MM.1S (cell line): Measurements from ENCODE around the gene TARP.

Experiments used
- DNase-seq: peaks from one replicate; pipeline ENCODE4 v3.0.0-alpha.2; 2015
- H2AFZ ChIP-seq: fragments of 300-600 bp; sonication (generic); 2 replicates; pipeline ENCODE4 v1.6.0; 2016; ENCODE audit warnings: antibody characterized with exemption, low read length
- H3F3A ChIP-seq: fragments of 300-600 bp; sonication (generic); 2 replicates; pipeline ENCODE4 v1.6.1; 2016; ENCODE audit warnings: mild to moderate bottlenecking, antibody characterized with exemption, low read length, moderate library complexity, mixed read lengths; ENCODE audit not compliant: insufficient read depth
- H3K27ac ChIP-seq: fragments of 300-600 bp; sonication (generic); 2 replicates; pipeline ENCODE4 v1.5.1; 2016; ENCODE audit warnings: mild to moderate bottlenecking, low read length
- H3K27me3 ChIP-seq: fragments of 300-600 bp; sonication (generic); replicated peaks from 2 replicates; pipeline ENCODE4 v1.6.0; 2016; ENCODE audit warnings: low read length; ENCODE audit not compliant: insufficient read depth
- H3K36me3 ChIP-seq: fragments of 300-600 bp; sonication (generic); replicated peaks from 2 replicates; pipeline ENCODE4 v1.6.1; 2016; ENCODE audit warnings: mild to moderate bottlenecking, low read length, mixed read lengths; ENCODE audit not compliant: insufficient read depth
- H3K4me1 ChIP-seq: fragments of 300-600 bp; sonication (generic); 2 replicates; pipeline ENCODE4 v1.6.1; 2016; ENCODE audit warnings: low read length, mixed read lengths
- H3K4me2 ChIP-seq: fragments of 300-600 bp; sonication (generic); 2 replicates; pipeline ENCODE4 v1.6.0; 2016; ENCODE audit warnings: low read depth, low read length
- H3K4me3 ChIP-seq: fragments of 300-600 bp; sonication (generic); 2 replicates; pipeline ENCODE4 v1.5.1; 2016; ENCODE audit warnings: low read length, mixed read lengths
- H3K79me2 ChIP-seq: fragments of 300-600 bp; sonication (generic); 2 replicates; pipeline ENCODE4 v1.6.1; 2016; ENCODE audit warnings: mixed run types, low read length, mixed read lengths
- H3K9ac ChIP-seq: fragments of 300-600 bp; sonication (generic); 2 replicates; pipeline ENCODE4 v1.6.1; 2016; ENCODE audit warnings: low read length, mixed read lengths
- H3K9me2 ChIP-seq: fragments of 300-600 bp; sonication (generic); replicated peaks from 2 replicates; pipeline ENCODE4 v1.6.1; 2016; ENCODE audit warnings: mild to moderate bottlenecking, low read length, mixed read lengths; ENCODE audit not compliant: insufficient read depth
- H3K9me3 ChIP-seq: fragments of 300-600 bp; sonication (generic); replicated peaks from 2 replicates; pipeline ENCODE4 v1.6.1; 2016; ENCODE audit warnings: mild to moderate bottlenecking, low read length, mixed read lengths; ENCODE audit not compliant: insufficient read depth
- H4K20me1 ChIP-seq: fragments of 300-600 bp; sonication (generic); 2 replicates; pipeline ENCODE4 v1.6.1; 2016; ENCODE audit warnings: mild to moderate bottlenecking, low read length, moderate library complexity, mixed read lengths; ENCODE audit not compliant: insufficient read depth
- CTCF ChIP-seq: fragments of 300-600 bp; sonication (generic); IDR thresholded peaks from 2 replicates; pipeline ENCODE4 v1.5.1; 2016; ENCODE audit warnings: antibody characterized with exemption, low read length, mixed read lengths
- EZH2 ChIP-seq: fragments of 300-600 bp; sonication (generic); optimal IDR thresholded peaks from 2 replicates; pipeline ENCODE3; 2017; ENCODE audit warnings: low read depth, mild to moderate bottlenecking, antibody characterized with exemption, low read length, mixed read lengths
- EZH2phosphoT487 ChIP-seq: fragments of 300-600 bp; sonication (generic); IDR thresholded peaks from 2 replicates; pipeline ENCODE4 v1.6.1; 2018; ENCODE audit warnings: antibody characterized with exemption, low read length

TARP gene

GRCh38 chr7:38317515-38317914 lies 44.1 kb upstream of the TARP start:
- TF ChIP-seq CTCF (no peak), EZH2phosphoT487 (no peak), EZH2 (no peak)
- no peak overlapping the region for H2AFZ ChIP-seq
- H3K27ac ChIP-seq = no peak overlapping the region

GRCh38 chr7:38316733-38317360 lies 43.4 kb upstream of the TARP start:
- no peak overlapping the region for H3K4me2 ChIP-seq
- no peaks in the 10 kb centered on the region for H3K9me3 ChIP-seq
- DNase-seq = no peak
- no peak overlapping the region for H3K27ac ChIP-seq
- H3K4me3 ChIP-seq = no peak overlapping the region
- no peak overlapping the region for H3K9ac ChIP-seq
- no peaks in the 10 kb centered on the region for H3K79me2 ChIP-seq
- H4K20me1 ChIP-seq = no peaks in the 10 kb centered on the region
- H3F3A ChIP-seq = no peaks in the 10 kb centered on the region; the same call in 1 of the 2 replicates
- H3K4me1 ChIP-seq = peaks cover 16% of the 10 kb centered on the region
- H3K9me2 ChIP-seq = no peaks in the 10 kb centered on the region
- H3K36me3 ChIP-seq = no peaks in the 10 kb centered on the region
- no peak overlapping the region for H2AFZ ChIP-seq
- no peaks in the 10 kb centered on the region for H3K27me3 ChIP-seq
- TF ChIP-seq EZH2phosphoT487 = no peak

More at GRCh38 chr7:38317515-38317914, 44.1 kb upstream of the TARP start:
- H4K20me1 ChIP-seq = no peaks in the 10 kb centered on the region
- no peak overlapping the region for H3K4me2 ChIP-seq
- no peak overlapping the region for H3K9ac ChIP-seq
- H3K27me3 ChIP-seq = no peaks in the 10 kb centered on the region
- no peaks in the 10 kb centered on the region for H3K9me3 ChIP-seq
- peaks cover 10% of the 10 kb centered on the region for H3K4me1 ChIP-seq
- H3K79me2 ChIP-seq = no peaks in the 10 kb centered on the region
- H3K9me2 ChIP-seq = no peaks in the 10 kb centered on the region
- no peaks in the 10 kb centered on the region for H3K36me3 ChIP-seq
- no peaks in the 10 kb centered on the region; the same call in 1 of the 2 replicates for H3F3A ChIP-seq
- no peak overlapping the region for H3K4me3 ChIP-seq
- DNase-seq = no peak

- no peak for DNase-seq
These were observed 42.0 kb upstream of the TARP start for GRCh38 chr7:38315410-38315809.

More at GRCh38 chr7:38315410-38315809, 42.0 kb upstream of the TARP start:
- Histone ChIP-seq H3K27ac (no peak overlapping the region), H3K9ac (no peak overlapping the region), H3K4me1 (peaks cover 19% of the 10 kb centered on the region), H4K20me1 (no peaks in the 10 kb centered on the region), H3K4me3 (no peak overlapping the region), H3K27me3 (no peaks in the 10 kb centered on the region), H2AFZ (no peak overlapping the region), H3K9me3 (no peaks in the 10 kb centered on the region), H3K79me2 (no peaks in the 10 kb centered on the region), H3K36me3 (no peaks in the 10 kb centered on the region), H3K9me2 (no peaks in the 10 kb centered on the region), H3K4me2 (no peak overlapping the region), H3F3A (no peaks in the 10 kb centered on the region; the same call in 1 of the 2 replicates)
- TF ChIP-seq EZH2phosphoT487 = no peak
- TF ChIP-seq CTCF = no peak
- TF ChIP-seq EZH2 = no peak
